ENCODE data around the gene PTPRT.

DNA sequence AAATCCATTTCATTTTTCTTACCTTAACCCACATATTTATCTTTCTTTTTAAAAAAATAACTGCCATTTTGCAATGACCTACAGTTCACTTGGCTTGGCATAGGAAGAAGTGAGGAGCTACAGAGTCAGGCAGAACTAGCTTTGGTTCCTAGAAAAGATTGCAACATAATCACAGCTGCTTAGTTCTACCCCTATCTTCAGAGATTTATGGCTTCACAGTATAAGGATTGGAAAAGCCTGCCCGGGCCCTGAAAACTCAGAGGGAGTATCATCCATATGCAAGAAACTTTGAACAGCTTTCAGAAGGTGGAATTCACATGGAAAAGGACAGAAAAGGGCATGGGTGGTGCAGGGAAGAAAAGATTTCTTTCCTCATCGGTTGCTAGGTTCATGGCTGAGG lies 797.3 kb downstream of the PTPRT start:
- TF ChIP-seq, protein P1, sequence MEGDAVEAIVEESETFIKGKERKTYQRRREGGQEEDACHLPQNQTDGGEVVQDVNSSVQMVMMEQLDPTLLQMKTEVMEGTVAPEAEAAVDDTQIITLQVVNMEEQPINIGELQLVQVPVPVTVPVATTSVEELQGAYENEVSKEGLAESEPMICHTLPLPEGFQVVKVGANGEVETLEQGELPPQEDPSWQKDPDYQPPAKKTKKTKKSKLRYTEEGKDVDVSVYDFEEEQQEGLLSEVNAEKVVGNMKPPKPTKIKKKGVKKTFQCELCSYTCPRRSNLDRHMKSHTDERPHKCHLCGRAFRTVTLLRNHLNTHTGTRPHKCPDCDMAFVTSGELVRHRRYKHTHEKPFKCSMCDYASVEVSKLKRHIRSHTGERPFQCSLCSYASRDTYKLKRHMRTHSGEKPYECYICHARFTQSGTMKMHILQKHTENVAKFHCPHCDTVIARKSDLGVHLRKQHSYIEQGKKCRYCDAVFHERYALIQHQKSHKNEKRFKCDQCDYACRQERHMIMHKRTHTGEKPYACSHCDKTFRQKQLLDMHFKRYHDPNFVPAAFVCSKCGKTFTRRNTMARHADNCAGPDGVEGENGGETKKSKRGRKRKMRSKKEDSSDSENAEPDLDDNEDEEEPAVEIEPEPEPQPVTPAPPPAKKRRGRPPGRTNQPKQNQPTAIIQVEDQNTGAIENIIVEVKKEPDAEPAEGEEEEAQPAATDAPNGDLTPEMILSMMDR (IDR thresholded peaks at IDR 0.05), result no peak
- TF ChIP-seq POLR2A (IDR thresholded peaks at IDR 0.05) (no peak), EP300 (IDR thresholded peaks at IDR 0.05; ENCODE audit: low read depth) (no peak)

Measured in transverse colon (tissue), 3 donors.